ENCODE measurements around the gene HOXA5. TPM values are rescaled to one million over a fixed set of nuclear protein-coding genes. Genes with fewer than 3 reads are reported as not detected.

Gene HOXA5
- total RNA-seq, 1 experiment from 2014 or later, result 7.5 TPM

DNA sequence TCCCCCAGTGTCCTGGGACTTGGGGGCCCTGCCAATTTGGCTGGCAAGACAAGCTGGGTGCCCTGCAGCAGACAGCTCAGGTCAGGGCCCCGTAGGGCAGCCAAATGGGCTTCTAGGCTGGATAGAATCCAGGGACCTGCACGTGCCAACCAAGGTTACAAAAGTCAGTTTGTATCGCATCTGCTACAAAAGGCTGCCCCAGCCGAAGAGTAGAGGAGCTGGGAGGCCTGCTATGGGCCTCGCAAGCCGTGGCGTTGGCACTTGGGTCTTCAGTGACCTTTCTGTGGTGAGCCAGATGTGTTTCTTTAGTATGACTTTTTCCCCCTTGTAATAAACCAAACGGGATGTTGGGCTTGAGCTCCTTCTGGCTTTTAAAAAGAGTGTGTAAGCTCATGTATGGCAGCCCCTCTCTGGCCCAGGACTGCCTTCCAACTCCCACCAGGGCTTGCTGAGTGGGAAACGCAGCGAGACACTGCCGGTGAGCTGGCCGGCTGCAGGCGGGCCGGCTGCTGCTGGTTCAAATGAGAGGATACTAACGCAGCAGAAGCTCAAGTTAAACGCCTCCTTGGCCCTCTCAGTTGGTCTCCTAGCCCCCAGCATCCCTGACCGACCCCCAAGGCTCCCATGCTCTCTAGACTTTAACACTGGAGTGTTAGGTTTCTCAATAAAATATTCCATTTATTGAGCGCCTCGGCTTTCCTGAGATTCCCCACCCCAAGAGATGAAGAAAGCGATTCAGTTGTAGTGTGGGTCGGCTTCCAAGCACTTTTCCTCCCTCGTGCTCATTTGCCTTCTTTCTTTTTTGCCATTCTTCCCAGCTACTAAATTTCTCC is 33.7 kb upstream of the HOXA5 start:
- no peaks in the 10 kb centered on the region for H3K9me2 ChIP-seq (replicated peaks; ENCODE audit: low read length)
- H4K20me1 ChIP-seq (ENCODE audit: low read length), result no peaks in the 10 kb centered on the region
- ATAC-seq (no peak), DNase-seq (no peak)
- TF ChIP-seq EZH2phosphoT487 (IDR thresholded peaks at IDR 0.05; ENCODE audit: borderline replicate concordance, low read length) (no peak), EZH2 (IDR thresholded peaks at IDR 0.05; ENCODE audit: low read length, unreplicated experiment) (no peak)
- TF ChIP-seq, protein P1, sequence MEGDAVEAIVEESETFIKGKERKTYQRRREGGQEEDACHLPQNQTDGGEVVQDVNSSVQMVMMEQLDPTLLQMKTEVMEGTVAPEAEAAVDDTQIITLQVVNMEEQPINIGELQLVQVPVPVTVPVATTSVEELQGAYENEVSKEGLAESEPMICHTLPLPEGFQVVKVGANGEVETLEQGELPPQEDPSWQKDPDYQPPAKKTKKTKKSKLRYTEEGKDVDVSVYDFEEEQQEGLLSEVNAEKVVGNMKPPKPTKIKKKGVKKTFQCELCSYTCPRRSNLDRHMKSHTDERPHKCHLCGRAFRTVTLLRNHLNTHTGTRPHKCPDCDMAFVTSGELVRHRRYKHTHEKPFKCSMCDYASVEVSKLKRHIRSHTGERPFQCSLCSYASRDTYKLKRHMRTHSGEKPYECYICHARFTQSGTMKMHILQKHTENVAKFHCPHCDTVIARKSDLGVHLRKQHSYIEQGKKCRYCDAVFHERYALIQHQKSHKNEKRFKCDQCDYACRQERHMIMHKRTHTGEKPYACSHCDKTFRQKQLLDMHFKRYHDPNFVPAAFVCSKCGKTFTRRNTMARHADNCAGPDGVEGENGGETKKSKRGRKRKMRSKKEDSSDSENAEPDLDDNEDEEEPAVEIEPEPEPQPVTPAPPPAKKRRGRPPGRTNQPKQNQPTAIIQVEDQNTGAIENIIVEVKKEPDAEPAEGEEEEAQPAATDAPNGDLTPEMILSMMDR (conservative IDR thresholded peaks at IDR 0.05; ENCODE audit: low read depth, low read length), result no peak
- CTCF ChIA-PET, result no interaction called here
- peak overlapping the region; percentile 93 for H3K4me2 ChIP-seq (ENCODE audit: low read length)
- peak overlapping the region; percentile 97 for H3K27ac ChIP-seq (ENCODE audit: low read length)
- no TSS peak for BruUV-seq (replicated peaks)
- H3K27me3 ChIP-seq (ENCODE audit: low read length), result no peaks in the 10 kb centered on the region
- no peaks in the 10 kb centered on the region for H3K36me3 ChIP-seq (ENCODE audit: low read depth, low read length)
- H2AFZ ChIP-seq (ENCODE audit: low read length), result no peak overlapping the region
- H3F3A ChIP-seq (ENCODE audit: low read length, unreplicated experiment), result no peaks in the 10 kb centered on the region
- H3K4me3 ChIP-seq (ENCODE audit: low read length), result peak overlapping the region; percentile 84
- H3K4me1 ChIP-seq (ENCODE audit: insufficient read depth, low read length), result peaks cover 38% of the 10 kb centered on the region
- peak overlapping the region; percentile 90 for H3K9ac ChIP-seq (ENCODE audit: low read length)
- H3K9me3 ChIP-seq (ENCODE audit: low read length), result no peaks in the 10 kb centered on the region
- POLR2A ChIA-PET (ENCODE audit: unreplicated experiment), result interaction anchor here (0.5 to 0.9 kb wide), 6 partner anchors 8 to 1022 kb away, joined by 3 to 7 read pairs (median 4); partner anchors contain the start of gene HOXA11
- H3K79me2 ChIP-seq (ENCODE audit: low read length), result peaks cover 99% of the 10 kb centered on the region
- intact Hi-C loops (cut with micrococcal nuclease), result loop anchor here (1.0 kb wide), 1 partner anchor 9 kb away; no protein-coding TSS in a partner anchor

- intact Hi-C loops (cut with micrococcal nuclease), result loop anchor here (1.0 kb wide), 1 partner anchor 10 kb away; no protein-coding TSS in a partner anchor
- Histone ChIP-seq H3K27me3 (ENCODE audit: low read length) (no peaks in the 10 kb centered on the region), H3K27ac (ENCODE audit: low read length) (peak overlapping the region; percentile 97), H3K4me2 (ENCODE audit: low read length) (peak overlapping the region; percentile 93), H3K9ac (ENCODE audit: low read length) (peak overlapping the region; percentile 90), H3F3A (ENCODE audit: low read length, unreplicated experiment) (no peaks in the 10 kb centered on the region), H3K36me3 (ENCODE audit: low read depth, low read length) (no peaks in the 10 kb centered on the region), H3K79me2 (ENCODE audit: low read length) (peaks cover 99% of the 10 kb centered on the region), H2AFZ (ENCODE audit: low read length) (no peak overlapping the region), H3K4me1 (ENCODE audit: insufficient read depth, low read length) (peaks cover 32% of the 10 kb centered on the region), H3K9me2 (replicated peaks; ENCODE audit: low read length) (no peaks in the 10 kb centered on the region), H3K9me3 (ENCODE audit: low read length) (no peaks in the 10 kb centered on the region), H3K4me3 (ENCODE audit: low read length) (peak overlapping the region; percentile 84), H4K20me1 (ENCODE audit: low read length) (no peaks in the 10 kb centered on the region)
- CTCF ChIA-PET, result no interaction called here
- no TSS peak for BruUV-seq (replicated peaks)
- DNase-seq, result no peak
- ATAC-seq, result no peak
- POLR2A ChIA-PET (ENCODE audit: unreplicated experiment), result interaction anchor here (0.6 to 0.9 kb wide), 5 partner anchors 8 to 1021 kb away, joined by 3 to 7 read pairs (median 4); partner anchors contain the start of gene HOXA11
- no peak for TF ChIP-seq EZH2 (IDR thresholded peaks at IDR 0.05; ENCODE audit: low read length, unreplicated experiment)
These were observed 33.0 kb upstream of the HOXA5 start for GRCh38 chr7:27176524-27176845.

GRCh38 chr7:27175626-27176523 is 32.4 kb upstream of the HOXA5 start:
- BruUV-seq (replicated peaks), result TSS peak; percentile 27
- POLR2A ChIA-PET (ENCODE audit: unreplicated experiment), result interaction anchor here (0.6 to 1.6 kb wide), 7 partner anchors 9 to 976 kb away, joined by 3 to 9 read pairs (median 4); partner anchors contain the start of genes HOXA11 and HOXA9
- Histone ChIP-seq H3K36me3 (ENCODE audit: low read depth, low read length) (no peaks in the 10 kb centered on the region), H3K9ac (ENCODE audit: low read length) (peak overlapping the region; percentile 90), H3K4me1 (ENCODE audit: insufficient read depth, low read length) (peaks cover 26% of the 10 kb centered on the region), H4K20me1 (ENCODE audit: low read length) (no peaks in the 10 kb centered on the region), H2AFZ (ENCODE audit: low read length) (no peak overlapping the region), H3K4me3 (ENCODE audit: low read length) (peak overlapping the region; percentile 84), H3K4me2 (ENCODE audit: low read length) (peak overlapping the region; percentile 93), H3K27me3 (ENCODE audit: low read length) (no peaks in the 10 kb centered on the region), H3K9me2 (replicated peaks; ENCODE audit: low read length) (no peaks in the 10 kb centered on the region), H3F3A (ENCODE audit: low read length, unreplicated experiment) (no peaks in the 10 kb centered on the region), H3K27ac (ENCODE audit: low read length) (peak overlapping the region; percentile 97), H3K9me3 (ENCODE audit: low read length) (no peaks in the 10 kb centered on the region), H3K79me2 (ENCODE audit: low read length) (peaks cover 99% of the 10 kb centered on the region)
- CTCF ChIA-PET, result interaction anchor here (0.6 to 0.9 kb wide), 4 partner anchors 16 to 806 kb away, joined by 6 to 10 read pairs (median 8); no protein-coding TSS in a partner anchor
- TF ChIP-seq, protein P1 (conservative IDR thresholded peaks at IDR 0.05; ENCODE audit: low read depth, low read length), result no peak
- TF ChIP-seq EZH2phosphoT487 (IDR thresholded peaks at IDR 0.05; ENCODE audit: borderline replicate concordance, low read length) (no peak), EZH2 (IDR thresholded peaks at IDR 0.05; ENCODE audit: low read length, unreplicated experiment) (no peak)
- DNase-seq, result no peak
- ATAC-seq, result no peak
- intact Hi-C loops (cut with micrococcal nuclease), result loop anchor here (1.0 kb wide), 2 partner anchors 10 to 11 kb away; partner anchors contain the start of gene HOXA9

Measured in PC-3 (cell line).